HG03521 (cell line): ENCODE data around the gene FUT1.
"Not testable (repeated sequence)": the region's sequence is repeated elsewhere in the genome, so short reads cannot be mapped to it uniquely, and the experiment has no call there.

ENCODE experiments used
- ATAC-seq: cut with Tn5 transposase; IDR thresholded peaks from one replicate; pipeline ENCODE4 v1.9.1; 2021; ENCODE audit warnings: mild to moderate bottlenecking, moderate library complexity; ENCODE audit not compliant: unreplicated experiment

Gene FUT1

DNA sequence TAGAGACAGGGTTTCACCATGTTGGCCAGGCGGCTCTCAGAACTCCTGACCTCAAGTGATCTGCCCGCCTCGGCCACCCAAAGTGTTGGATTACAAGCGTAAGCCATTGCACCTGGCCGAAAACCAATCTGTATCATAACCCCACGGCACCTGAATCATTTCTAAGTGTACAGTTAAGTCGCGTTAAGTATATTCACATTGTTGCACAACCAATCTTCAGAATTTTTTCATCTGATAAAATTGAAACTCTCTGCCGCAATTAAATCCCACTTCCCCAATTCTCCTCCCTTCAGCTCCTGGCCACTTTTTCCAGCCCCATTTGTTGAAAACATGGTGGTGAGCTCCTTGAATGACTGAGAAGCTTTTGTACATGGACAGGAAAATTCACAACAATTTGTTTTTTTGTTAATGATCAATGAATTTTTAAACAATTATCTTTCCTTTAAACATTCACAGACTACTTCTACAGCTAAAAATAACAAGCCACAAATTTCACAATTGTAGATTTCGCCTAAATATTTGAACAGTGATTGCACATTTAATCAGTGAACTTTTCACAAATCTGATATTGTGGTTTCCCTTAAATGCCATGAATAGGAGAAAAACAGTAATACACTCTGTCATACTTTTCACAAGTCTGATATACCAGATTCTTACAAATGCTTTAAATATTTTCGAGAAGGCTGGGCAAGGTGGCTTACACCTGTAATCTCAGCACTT, 16.7 kb upstream of the FUT1 start:
- ATAC-seq = no peak

DNA sequence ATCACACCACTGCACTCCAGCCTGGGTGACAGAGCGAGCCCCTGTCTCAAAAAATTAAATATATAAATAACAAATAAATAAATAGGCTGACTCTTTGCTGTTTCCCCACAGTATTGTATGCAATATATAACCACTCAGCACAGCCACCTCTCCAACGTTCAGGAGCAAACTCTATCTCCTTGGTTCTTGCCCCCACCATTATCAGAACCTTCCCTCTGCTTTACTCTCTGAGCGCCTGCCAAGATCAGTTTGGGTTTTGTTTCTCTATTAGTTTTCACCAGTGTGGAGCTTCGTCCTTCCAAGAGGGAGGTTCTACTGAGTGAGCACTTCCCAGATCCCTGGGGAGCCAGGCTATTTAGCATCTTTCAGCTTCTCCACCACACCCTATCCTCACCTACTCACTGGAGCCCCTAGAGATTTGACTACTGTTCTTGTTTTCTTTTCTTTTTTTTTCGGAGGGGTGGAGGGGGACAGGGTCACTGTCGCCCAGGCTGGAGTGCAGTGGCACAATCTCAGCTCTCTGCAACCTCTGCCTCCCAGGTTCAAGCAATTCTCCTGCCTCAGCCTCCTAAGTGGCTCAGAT, 15.8 kb upstream of the FUT1 start:
- not testable (repeated sequence) for ATAC-seq

GRCh38 chr19:48765816-48766215, 13.4 kb upstream of the FUT1 start:
- ATAC-seq = not testable (repeated sequence)

DNA sequence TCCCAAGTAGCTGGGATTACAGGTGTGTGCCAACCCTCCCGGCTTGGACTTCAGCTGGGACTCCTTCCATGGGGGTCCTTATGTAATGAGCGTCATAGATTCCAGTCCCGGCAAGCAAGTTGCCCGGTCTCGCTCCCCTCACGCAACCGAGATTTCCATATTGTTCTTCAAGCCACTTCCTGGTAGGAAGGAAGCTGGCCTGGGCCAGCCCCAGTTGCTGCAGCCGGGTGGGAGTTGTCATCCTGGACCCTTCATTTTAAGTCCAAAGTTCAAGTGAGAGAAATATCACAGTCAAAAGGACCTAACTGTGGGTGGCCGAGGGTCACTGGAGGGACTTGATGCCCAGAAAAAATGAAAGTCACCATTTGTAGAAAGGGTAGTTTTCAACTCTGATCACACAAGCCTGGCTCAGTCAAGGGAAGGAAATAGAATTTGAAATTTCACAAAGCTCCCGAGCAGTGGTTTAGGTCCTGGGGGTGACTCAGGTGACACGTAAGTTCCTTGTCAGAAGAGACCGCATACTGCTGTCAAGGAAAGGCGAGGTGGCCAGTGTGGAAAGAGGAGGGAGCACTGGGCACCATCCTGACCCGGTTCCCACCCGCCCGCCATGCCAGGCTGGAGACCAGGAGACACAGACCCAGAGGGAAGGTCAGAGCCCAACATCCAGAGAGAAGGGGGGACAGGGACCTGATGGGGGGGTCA, 8.2 kb upstream of the FUT1 start:
- ATAC-seq = no peak

DNA sequence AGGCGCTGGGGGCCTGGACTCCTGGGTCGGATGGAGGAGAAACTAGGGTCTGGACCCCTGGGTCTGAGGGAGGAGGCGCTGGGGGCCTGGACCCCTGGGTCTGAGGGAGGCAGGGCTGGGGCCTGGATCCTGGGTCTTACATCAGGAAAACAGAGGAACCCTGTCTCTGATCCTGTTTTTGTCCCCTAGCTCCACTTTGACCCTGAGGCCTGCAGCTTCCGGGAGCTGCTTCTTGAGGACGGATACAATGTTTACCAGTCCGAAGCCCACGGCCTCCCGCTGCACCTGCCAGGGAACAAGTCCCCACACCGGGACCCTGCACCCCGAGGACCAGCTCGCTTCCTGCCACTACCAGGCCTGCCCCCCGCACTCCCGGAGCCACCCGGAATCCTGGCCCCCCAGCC, 5.3 kb upstream of the FUT1 start:
- no peak for ATAC-seq

GRCh38 chr19:48757089-48757675, 4.7 kb upstream of the FUT1 start:
- no peak for ATAC-seq

- ATAC-seq = no peak
Measured at GRCh38 chr19:48756686-48757085, 4.2 kb upstream of the FUT1 start.

GRCh38 chr19:48756212-48756611, 3.8 kb upstream of the FUT1 start:
- no peak for ATAC-seq

DNA sequence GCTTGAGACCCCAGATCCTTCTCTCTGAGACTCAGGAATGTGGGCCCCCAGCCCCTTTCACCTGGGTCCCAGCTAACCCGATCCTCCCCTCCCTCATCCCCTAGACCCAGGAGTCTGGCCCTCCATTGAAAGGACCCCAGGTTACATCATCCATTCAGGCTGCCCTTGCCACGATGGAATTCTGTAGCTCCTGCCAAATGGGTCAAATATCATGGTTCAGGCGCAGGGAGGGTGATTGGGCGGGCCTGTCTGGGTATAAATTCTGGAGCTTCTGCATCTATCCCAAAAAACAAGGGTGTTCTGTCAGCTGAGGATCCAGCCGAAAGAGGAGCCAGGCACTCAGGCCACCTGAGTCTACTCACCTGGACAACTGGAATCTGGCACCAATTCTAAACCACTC, 3.3 kb upstream of the FUT1 start:
- ATAC-seq = no peak

DNA sequence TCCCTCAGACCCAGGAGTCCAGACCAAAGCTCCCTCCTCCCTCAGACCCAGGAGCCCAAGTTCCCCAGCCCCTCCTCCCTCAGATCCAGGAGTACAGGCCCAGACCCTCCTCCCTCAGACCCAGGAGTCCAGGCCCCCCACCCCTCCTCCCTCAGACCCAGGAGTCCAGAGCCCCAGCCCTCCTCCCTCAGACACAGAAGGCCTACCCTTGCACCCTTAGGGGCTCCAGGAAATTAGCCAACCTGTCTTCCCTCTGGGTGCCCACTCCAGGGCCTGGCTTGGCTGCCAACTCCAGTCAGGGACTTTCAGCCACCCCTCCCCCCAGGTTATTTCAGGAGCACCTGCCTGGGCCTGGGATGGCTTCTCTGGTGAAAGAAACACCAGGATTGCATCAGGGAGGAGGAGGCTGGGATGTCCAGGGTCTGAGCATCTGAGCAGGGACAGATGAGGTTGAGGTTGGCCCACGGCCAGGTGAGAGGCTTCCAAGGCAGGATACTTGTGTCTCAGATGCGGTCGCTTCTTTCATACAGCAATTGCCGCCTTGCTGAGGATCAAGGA, 2.7 kb upstream of the FUT1 start, which contains the start of gene FGF21:
Gene FGF21 (plus strand): TSS at position 441 of the 558 bp plus-strand sequence. CDS start 713 bp downstream, outside the sequence.
- ATAC-seq = no peak

DNA sequence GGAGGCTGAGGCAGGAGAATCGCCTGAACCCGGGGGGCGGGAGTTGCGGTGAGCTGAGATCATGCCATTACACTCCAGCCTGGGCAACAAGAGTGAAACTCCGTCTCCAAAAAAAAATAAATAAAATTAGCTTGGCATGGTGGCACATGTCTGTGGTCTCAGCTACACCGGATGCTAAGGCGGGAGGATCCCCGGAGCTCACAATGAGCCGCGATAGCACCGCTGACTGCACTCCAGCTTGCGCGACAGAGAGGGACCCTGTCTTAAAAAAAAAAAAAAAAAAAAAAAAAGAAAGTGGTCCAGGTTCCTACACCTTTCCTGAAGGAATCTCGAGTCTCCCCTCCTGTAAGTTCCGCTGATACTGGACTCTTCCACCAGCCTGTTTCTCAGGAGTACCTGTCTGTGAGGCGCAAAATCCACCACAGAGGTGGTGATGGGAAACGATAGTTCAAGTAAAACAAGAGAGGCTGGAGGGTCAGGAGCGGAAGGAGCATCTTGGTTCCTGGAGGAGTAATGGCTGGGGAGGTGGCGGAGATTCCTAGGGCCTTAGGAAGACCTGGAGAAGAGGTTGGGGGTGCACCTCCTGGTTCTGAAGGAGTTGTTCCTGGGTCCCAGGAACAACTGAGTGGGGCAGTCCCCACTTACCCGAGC, 471 bp downstream of the FUT1 start:
- ATAC-seq = no peak

- ATAC-seq = no peak
Measured at GRCh38 chr19:48750771-48751504, 1.5 kb downstream of the FUT1 start.

DNA sequence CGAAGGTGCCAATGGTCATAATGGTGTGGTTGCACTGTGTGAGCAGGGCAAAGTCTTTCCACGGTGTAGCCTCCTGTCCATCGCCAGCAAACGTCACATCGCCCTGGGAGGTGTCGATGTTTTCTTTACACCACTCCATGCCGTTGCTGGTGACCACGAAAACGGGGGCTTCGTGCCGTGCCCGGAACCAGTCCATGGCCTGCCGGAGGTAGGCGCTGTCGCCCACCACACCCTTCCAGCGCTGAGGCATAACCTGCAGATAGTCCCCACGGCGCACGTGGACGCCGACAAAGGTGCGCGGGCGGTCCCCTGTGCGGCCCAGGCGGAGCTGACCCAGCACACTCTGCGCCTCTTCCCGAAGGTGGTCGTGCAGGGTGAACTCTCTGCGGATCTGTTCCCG, 2.1 kb downstream of the FUT1 start:
- no peak for ATAC-seq

DNA sequence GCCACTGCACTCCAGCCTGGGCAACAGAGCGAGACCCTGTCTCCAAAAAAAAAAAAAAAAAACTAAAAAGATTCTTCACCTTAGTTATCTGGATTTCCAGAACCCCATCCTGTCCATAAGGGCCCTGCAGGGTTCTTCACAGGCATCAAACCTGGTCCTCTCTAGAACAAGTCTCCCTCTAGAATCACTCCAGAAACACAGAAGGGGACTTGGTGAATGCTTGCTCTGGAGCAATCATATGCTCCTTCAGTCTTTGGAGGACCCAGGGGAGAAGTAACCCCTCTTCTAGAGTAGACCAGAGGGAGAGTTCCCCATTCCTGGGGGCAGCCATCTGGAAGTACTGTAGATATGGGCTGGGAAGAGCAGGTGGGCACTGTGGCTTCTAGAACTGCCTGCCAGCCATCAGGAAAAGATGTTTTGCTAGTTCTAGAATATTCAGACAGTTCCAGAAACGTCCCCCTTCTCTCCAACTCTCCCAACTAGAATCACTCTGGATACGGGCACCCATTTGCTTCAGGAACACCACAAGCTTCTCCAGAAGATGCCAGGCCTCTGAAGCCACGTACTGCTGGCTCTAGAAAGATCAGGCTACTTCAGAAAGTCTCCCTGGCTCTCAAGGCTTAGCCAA, 2.8 kb downstream of the FUT1 start:
- ATAC-seq = no peak

GRCh38 chr19:48746738-48747575, 5.5 kb downstream of the FUT1 start, which contains the start of gene IZUMO1:
IZUMO1 (minus strand) TSS chr19:48746909; CDS start chr19:48745859, 1,050 bp downstream.
- no peak for ATAC-seq

- no peak for ATAC-seq
Measured at GRCh38 chr19:48746110-48746509, 6.3 kb downstream of the FUT1 start.

DNA sequence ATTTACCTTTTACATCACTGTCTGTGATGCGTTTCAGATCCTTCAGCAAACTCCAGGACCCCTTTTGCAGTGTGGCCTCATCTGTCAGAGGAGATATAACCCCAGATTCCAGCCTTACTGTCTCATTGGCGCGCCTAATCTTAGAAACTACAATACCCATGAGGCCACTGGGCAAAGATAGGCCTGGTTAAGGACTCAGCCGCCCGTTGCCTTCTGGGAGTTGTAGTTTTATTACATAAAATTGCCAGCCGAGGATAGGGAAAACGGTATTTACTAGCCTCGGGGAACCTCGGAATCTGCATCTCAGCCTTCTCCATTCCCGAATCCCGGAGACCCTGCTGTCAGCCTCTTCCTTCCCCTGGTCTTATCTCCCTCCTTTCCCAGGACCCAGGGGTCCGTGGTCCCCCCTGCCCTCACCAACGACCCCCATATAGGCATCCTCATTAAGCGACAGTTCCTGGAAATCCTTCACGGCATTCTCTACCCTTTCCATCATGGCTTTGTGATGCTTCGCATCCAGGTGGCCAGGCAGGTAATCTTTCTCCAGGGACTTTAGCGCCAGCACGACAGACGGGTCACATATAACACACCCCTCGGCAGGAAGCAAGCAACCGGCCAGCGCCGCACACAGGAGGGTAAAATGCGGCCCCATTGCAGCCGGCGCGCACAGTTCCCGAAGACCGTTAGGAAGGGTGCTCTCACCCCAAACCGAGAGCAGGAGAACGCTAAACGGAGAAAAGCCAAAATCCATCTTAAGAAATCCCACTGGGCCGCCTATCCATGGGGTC, 7.0 kb downstream of the FUT1 start:
- no peak for ATAC-seq

- ATAC-seq = no peak
Measured at GRCh38 chr19:48742096-48742495, 10.3 kb downstream of the FUT1 start.
